GM08714 (cell line): ENCODE measurements around the gene UPK3A.
"Not testable (repeated sequence)": the region's sequence is repeated elsewhere in the genome, so short reads cannot be mapped to it uniquely, and the experiment has no call there.

Source experiments
- H3K4me3 ChIP-seq: fragments of 200-500 bp; sonication (Bioruptor generic); 2 replicates; pipeline ENCODE4 v1.5.1; 2014; ENCODE audit warnings: mild to moderate bottlenecking, low read length, inconsistent platforms
- ZNF274 ChIP-seq: IDR thresholded peaks from 2 replicates; pipeline ENCODE4 v1.6.1; 2012; ENCODE audit warnings: mild to moderate bottlenecking, low read depth, low read length

The UPK3A gene

DNA sequence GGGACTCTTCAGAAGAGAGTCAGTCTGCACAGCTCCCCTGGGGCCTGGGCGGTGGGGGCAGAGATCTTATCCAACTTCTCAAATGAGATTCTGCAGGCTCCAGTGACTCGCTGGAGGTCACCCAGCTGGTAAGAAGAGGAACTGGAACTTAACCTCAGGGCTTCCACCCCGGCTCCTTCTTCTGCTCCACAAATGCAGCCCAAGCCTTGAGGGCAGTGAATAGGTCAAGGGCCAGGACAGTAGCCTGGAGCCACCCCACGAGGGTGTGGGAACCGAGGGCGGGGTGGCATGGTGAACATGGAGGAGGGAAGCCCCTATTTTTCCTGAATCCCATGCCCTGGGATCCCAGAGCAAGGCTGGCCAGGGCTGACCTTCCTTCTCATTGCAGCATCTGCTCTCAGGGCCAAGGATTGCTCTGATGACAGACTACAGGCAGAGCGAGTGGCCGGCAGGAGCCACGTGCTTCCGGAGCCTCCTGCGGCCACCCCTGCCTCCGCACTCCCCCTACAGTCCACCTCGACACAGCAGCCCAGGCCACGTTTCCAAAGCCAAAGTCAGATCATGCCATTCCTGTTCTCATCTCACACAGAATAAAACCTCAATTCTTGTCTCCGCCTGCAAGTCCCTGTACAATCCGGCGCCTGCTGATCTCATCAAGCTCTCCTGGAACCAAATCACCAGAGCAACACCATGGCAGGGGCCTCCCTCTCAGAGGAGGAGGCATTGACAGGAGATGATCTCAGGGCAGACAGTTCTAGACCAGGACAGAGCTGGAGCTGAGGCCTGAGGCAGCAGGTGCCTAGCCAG lies 21.1 kb upstream of the UPK3A start:
- H3K4me3 ChIP-seq, result no peak overlapping the region; the same call in 1 of the 2 replicates
- no peak for TF ChIP-seq ZNF274

DNA sequence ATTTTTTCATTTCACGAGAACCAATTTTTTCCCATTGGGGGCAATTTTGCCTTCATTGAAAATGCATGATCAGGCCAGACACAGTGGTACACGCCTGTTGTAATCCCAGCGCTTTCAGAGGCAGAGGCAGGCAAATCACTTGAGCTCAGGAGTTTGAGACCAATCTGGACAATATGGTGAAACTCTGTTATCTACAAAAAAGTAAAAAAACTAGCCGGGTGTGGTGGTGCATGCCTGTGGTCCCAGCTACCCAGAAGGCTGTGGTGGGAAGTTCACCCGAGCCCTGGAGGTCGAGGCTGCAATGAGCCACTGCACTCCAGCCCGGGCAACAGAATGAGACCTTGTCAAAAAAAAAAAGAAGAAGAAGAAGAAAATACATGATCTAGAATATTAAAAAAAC lies 19.2 kb upstream of the UPK3A start:
- TF ChIP-seq ZNF274, result no peak
- H3K4me3 ChIP-seq, result no peak overlapping the region

DNA sequence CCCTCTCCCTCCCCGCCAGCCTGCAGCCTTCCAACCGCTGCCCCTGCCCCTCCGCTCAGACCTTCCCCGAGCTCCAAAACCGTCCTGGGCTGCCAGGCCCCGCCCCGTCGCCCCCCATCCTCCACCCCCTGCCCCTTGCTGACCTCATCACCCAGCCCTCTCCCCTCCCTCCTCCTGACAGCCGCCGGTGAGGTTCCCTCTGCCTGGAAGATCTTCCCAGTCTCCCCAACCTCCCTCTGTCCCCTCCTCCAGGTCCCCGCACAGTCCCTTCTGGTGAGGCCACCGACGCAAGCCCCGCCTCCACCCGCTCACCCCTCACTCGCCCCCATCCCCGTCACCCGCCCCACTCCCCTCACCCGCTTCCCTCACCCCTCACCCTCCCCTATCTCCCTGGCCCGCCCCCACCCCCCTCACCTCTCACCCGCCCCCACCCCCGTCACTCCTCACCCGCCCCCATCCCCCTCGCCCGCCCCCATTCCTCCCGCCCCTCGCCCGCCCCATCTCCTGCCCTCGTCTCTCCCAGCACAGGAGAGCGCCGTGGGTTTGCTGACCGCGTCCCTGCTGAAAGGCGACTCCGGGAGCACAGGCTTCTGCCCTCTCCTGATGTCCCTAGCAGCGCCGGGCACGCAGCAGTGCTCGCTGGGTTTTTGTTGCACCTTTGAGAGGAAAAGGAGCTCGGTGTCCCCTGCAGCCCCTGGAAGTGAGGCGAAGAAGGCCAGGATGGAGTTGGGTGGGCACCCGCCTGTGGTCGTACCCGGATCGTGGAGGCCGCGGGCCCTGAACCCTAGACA lies 16.4 kb upstream of the UPK3A start:
- no peak for TF ChIP-seq ZNF274

GRCh38 chr22:45268958-45269844 lies 15.5 kb upstream of the UPK3A start:
- TF ChIP-seq ZNF274, result no peak
- H3K4me3 ChIP-seq, result peak overlapping the region; percentile 75

More for the DNA sequence above, 16.4 kb upstream of the UPK3A start:
- H3K4me3 ChIP-seq, result peak overlapping the region; percentile 75

GRCh38 chr22:45270095-45271020 lies 14.4 kb upstream of the UPK3A start:
- no peak for TF ChIP-seq ZNF274
- H3K4me3 ChIP-seq, result no peak overlapping the region

GRCh38 chr22:45271667-45272201 lies 13.0 kb upstream of the UPK3A start:
- H3K4me3 ChIP-seq, result no peak overlapping the region
- TF ChIP-seq ZNF274, result no peak

DNA sequence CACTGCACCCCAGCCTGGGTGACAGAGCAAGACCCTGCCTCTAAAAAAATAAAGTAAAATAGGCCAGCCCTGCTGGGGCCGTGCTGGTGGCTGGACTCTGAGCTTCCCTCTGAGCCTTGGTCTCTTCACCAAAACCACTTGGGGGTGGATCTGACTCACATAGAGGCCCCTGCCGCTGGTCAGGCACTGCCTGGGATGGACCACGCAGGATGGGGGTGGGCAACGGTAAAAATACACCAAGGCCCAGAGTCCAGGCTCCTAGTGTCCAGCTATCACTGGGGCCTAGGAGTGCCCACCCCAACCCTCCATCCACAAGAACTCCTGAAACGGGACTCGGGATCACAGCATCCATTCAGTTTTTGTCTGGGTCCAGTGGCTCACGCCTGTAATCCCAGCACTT lies 12.3 kb upstream of the UPK3A start:
- no peak for TF ChIP-seq ZNF274

GRCh38 chr22:45273452-45274075 lies 11.2 kb upstream of the UPK3A start:
- no peak overlapping the region for H3K4me3 ChIP-seq
- no peak for TF ChIP-seq ZNF274

More for the DNA sequence above, 12.3 kb upstream of the UPK3A start:
- H3K4me3 ChIP-seq, result no peak overlapping the region

DNA sequence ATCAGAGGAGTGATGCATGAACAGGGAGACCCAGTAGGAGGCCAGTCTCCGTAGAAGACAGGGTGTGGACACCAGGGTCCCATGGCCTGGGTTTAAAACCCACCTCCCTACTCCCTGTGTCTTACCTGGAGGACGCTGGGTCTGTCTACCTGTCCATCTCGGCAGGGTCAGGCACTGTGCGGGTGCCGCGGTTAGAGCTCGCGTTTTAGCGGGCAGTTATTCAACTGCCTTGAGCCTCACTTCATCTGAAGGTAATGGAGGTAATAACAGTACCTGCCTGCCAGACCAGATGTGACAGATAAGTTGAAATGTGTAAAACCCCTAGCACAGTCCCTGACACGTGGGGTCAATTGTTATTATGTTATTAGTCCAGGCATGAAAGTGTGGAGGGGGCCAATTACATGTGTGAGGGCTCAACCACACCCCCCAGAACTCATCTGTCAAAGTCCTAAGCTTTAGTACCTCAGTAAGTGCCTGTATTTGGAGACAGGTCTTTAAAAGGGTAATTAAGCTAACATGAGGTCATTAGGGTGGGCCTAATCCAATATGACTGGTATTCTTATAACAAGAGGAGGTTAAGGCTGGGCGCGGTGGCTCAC lies 8.1 kb upstream of the UPK3A start:
- TF ChIP-seq ZNF274, result no peak
- no peak overlapping the region for H3K4me3 ChIP-seq

DNA sequence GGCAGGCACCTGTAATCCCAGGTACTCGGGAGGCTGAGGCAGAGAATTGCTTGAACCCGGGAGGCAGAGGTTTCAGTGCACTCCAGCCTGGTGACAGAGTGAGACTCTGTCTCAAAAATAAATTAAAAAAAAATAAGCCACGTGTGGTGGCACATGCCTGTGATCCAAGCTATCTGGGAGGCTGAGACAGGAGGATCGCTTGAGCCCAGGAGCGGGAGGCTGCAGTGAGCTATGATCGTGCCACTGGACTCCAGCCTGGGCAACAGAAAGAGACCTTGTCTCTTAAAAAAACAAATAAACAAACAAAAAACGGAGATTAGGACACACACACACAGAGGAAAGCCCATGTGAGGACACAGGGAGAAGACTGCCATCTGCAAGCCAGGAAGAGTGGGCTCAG lies 7.0 kb upstream of the UPK3A start:
- not testable (repeated sequence) for H3K4me3 ChIP-seq

DNA sequence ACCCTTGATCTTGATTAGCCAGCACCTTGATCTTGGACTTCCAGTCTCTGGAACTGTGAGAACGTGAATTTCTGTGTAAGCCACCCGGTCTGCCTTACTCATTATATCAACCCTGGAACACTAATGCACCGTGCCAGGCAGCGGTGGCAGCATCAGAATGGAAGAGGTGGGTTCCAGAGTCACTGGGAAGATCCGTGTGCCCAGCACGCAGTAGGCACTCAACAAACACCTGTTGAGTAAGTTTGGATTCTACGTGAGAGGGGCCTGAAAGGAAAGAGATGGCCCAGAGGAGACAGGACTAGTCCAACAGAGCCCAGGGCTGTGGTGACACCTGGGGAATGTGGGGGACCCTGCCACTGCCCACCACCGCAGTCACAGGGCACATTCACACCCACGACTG lies 6.6 kb upstream of the UPK3A start:
- TF ChIP-seq ZNF274, result no peak
- no peak overlapping the region for H3K4me3 ChIP-seq

GRCh38 chr22:45280587-45280980 lies 4.2 kb upstream of the UPK3A start:
- no peak for TF ChIP-seq ZNF274
- H3K4me3 ChIP-seq, result no peak overlapping the region
